ENCODE measurements around the gene CD4.

DNA sequence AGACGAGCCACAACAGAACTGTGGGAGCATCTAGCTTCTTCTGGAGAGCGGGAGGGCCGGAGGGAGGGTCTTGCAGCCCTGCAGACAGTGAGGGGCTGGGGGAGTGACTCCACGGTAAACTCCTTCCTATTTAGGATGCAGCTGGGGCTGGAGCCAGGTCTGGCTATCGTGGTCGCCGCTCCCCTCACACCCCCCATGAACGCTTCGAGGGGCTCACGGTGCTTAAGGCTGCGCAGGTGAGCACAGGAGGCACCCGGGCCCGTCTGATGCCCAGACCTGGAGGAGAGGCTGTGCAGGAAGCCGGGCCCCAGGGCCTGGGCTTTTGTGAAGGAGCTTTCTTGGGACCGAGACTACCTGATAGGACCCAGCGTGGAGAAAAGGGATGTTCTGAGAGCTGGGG, 47.5 kb downstream of the CD4 start:
- TF ChIP-seq, protein P1, sequence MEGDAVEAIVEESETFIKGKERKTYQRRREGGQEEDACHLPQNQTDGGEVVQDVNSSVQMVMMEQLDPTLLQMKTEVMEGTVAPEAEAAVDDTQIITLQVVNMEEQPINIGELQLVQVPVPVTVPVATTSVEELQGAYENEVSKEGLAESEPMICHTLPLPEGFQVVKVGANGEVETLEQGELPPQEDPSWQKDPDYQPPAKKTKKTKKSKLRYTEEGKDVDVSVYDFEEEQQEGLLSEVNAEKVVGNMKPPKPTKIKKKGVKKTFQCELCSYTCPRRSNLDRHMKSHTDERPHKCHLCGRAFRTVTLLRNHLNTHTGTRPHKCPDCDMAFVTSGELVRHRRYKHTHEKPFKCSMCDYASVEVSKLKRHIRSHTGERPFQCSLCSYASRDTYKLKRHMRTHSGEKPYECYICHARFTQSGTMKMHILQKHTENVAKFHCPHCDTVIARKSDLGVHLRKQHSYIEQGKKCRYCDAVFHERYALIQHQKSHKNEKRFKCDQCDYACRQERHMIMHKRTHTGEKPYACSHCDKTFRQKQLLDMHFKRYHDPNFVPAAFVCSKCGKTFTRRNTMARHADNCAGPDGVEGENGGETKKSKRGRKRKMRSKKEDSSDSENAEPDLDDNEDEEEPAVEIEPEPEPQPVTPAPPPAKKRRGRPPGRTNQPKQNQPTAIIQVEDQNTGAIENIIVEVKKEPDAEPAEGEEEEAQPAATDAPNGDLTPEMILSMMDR (IDR thresholded peaks at IDR 0.05 in 2 of 3, conservative IDR thresholded peaks at IDR 0.05 in 1 of 3; ENCODE audit: borderline replicate concordance in 1 of 3, insufficient read depth in 1 of 3, low read depth in 2 of 3, low read length in 2 of 3): no peak
- TF ChIP-seq, protein P2, sequence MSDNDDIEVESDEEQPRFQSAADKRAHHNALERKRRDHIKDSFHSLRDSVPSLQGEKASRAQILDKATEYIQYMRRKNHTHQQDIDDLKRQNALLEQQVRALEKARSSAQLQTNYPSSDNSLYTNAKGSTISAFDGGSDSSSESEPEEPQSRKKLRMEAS (IDR thresholded peaks at IDR 0.05): no peak
- TF ChIP-seq ZFX (IDR thresholded peaks at IDR 0.05) (no peak), POLR2AphosphoS5 (IDR thresholded peaks at IDR 0.05; ENCODE audit: low read depth, low read length) (no peak)
